Fibroblast of skin of back (primary cell): ENCODE data around the gene HCFC1.
"Not testable (repeated sequence)": the region's sequence is repeated elsewhere in the genome, so short reads cannot be mapped to it uniquely, and the experiment has no call there.

Experiments used
- DNase-seq: peaks from one replicate; pipeline ENCODE4 v3.0.0-alpha.2; 2013

The HCFC1 gene

DNA sequence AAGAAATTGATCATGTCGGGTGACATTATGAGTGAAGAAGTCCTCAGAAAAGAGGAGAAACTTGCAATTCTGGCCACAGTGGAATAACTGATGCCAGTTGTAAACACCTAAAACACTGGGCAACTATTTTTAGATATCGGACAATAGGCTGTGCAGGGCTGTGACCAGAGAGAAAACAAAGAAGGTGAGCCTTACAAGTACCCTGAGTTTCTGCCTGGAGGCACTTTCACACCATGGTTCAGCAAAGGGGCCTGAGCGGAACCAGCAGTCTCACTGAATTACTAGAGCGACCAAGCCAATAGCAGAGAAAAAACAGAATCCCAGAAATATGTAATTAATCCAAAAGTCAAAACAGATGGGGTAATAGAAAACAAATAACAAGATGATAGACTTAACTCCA is 36.9 kb upstream of the HCFC1 start:
- no peak for DNase-seq

DNA sequence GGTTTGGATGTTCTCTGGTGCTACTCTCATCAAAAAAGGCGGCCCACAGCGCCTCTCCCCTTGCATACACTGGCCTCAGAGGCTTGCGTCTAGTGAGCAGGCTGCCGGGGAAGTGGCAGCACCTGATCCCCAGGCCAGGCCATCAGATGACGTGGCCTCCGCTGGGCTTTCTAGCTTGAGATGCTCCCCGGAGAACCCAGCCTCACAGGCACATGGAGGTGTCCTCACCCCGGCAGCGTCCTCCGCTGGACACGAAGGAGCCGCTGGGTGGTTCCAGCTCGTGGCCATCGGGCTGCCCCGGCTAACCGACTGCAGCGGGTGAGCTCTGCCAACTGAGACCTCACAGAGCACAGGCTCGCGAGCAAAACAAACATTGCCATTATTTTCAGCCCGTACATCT is 35.3 kb upstream of the HCFC1 start:
- DNase-seq: no peak

DNA sequence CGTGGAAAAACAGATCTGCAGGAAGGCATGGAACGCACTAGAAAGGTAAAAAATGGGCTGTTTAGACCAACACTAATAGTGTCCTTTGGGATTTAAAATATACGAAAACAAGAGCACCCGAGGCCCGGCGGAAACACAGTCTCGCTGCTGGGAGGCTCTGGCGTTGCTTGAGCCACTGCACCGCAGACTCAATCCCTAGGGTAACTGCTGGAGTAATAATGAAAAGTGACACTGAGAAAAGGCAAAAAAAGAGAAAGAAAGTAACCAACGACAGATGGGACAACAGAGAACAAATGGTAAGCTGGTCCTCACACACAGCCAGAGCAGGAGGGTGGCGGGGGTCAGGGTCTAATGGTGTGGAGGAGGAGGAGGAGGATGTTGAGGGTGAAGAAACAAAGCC is 32.7 kb upstream of the HCFC1 start:
- no peak for DNase-seq

DNA sequence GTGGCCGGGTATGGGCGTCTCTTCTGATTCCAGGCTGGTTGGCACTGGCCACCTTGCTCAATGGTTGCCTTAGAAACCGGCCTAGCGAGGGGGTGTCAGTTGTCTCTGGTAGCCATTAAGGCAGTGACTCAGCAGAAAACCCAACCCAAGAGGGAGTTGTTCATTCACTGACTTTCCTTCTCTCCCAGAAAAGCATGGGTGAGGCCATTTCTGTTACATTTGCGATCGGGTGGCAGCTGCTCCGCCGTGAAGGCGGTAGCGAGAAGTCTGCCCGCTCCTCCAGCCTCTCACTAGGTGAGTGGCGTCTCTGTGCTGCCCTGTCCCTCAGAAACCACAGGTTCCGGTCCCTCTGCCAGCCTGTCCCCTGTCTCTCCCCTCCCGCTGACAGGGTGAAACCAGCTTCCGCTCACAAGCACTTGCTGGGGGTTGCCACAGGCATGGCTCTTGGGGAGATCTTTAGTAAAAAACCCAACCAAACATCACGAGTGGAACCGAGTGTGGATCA is 30.6 kb upstream of the HCFC1 start:
- peak; percentile 74 for DNase-seq

DNA sequence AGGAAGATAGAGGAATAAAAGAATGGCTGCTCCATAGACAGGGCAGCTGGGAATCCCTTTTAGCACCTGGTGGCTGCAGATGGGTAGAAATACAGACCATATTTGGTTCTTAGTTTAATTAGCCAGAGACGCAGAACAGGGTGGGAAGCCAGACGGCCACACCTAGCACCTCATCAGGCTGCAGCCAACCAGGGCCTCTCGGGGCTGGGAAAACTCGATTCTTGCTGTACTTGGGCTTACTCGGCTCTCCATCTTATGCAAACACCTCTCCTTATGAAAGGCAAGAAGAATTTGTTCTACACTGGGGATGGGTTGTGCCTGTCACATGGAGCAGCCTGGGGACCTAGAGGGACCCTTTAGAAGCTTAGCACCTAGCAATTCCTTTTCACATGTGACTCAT is 28.4 kb upstream of the HCFC1 start:
- DNase-seq: no peak

DNA sequence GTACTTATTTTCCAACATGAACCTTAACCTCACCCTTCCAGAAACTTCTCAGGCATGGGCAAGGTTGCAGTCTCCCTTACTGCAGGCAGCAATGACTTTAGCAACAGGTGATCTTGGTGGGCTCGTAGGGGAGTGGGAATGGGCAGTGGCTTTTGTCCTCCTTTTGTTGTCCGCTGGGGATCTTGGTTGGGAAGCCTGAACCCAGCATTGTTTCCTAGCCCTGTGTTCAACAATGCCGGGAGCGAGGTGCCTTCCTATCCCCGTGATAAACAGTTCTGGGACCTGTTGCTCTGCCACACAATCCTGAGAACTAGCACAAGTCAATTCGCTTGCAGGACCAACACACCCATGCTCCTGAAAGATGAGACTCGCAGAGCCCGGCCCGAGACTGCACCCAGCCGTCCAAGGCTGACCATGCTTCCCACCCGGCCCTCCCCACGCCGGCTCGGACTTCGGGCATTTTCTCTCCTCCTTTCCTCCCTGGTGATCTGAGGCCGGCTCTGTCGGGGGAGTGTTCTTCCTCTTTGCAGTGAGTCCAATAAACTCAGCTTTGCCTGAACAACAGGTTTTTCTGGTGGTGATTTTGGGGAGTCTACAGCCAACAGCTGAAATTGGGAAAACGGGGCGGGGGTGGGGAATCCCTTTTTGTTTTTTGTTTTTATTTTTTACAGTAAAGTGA is 27.9 kb upstream of the HCFC1 start:
- DNase-seq: no peak

DNA sequence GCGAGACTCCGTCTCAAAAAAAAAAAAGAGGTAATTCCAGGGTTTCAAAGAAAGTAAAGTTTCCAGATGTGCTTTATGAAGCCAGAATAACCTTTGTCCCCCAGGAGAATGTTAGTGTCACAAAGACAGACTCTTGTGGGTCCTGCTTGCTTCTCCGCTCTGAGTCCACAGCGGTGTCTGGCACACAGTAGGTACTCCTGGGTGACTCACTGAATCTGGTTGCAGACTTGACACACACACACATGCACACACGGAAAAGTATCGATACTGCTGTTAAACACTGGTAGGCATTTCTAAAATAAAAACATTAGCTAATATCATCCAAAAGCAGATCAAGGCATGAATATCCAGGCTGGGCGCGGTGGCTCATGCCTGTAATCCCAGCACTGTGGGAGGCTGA is 23.9 kb upstream of the HCFC1 start:
- no peak for DNase-seq

DNA sequence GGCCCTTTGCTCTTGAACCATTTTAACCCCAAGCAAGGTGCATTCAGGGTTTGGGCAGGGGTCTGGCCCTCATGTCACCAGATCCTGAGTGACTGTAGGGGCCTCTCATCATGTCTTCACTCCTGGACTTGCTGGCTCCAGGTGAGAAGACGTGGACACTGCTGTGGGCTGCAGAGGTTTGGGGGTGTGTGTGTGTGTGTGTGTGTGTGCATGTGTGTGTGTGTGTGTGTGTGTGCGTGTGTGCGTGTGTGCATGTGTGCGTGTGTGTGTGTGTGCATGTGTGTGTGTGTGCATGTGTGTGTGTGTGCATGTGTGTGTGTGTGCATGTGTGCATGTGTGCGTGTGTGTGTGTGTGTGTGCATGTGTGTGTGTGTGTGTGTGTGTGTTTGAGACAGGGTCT is 22.8 kb upstream of the HCFC1 start:
- not testable (repeated sequence) for DNase-seq

DNA sequence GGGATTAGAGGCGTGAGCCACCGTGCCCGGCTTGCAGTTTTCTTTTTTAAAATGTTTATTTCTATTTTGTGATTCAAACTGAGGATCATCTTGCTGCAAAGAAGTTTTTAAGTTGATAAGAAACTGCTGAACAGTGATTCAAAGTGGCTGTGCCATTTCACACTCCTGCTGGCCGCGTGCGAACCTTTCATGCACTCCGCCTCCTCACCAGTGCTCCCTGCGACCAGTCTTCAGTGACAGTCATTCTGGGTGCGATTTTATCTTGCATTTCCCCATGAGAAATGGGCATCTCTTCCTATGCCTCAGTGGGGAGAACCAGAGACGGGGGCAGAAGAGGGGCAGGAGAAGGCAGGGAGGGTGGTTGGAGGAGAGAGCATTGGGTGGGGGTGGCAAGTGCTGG is 22.4 kb upstream of the HCFC1 start:
- DNase-seq: no peak

DNA sequence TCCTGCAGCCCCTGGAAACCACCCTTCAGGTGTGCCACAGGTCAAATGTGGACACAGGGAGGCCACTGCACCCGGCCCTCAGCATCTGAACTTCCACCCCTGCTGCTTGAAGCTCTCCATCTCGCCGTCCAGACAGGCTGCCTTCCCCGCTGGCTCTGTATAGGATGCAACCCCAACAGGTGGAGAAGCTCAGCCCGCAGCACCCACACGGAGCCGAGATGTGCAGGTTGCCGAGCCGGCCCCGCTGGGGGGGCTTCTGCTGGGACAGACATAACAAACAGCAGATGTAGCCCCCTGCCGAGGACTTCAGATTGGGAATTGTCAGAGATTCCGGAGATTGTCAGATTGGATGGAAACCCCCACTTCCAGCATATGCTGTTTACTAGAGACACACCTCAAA is 21.5 kb upstream of the HCFC1 start:
- no peak for DNase-seq

DNA sequence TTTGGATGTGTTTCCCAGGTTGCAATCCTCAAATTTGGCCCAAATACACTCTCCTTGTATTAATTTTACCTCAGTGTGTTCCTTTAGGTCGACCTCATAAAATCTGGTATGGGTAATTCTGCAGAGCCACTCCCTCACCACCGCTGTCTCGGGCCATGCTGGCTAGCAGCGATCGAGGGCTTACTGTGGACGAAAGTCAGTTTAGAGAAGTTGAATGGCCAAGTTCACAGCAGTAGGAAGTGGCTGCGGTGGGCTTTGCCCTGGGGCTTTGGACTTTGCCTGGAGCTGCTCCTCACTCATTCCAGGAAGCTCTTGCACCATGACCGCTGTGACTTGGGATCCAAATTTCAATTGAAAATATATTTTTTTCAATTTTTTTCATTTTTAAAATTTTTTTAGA is 20.6 kb upstream of the HCFC1 start:
- no peak for DNase-seq

DNA sequence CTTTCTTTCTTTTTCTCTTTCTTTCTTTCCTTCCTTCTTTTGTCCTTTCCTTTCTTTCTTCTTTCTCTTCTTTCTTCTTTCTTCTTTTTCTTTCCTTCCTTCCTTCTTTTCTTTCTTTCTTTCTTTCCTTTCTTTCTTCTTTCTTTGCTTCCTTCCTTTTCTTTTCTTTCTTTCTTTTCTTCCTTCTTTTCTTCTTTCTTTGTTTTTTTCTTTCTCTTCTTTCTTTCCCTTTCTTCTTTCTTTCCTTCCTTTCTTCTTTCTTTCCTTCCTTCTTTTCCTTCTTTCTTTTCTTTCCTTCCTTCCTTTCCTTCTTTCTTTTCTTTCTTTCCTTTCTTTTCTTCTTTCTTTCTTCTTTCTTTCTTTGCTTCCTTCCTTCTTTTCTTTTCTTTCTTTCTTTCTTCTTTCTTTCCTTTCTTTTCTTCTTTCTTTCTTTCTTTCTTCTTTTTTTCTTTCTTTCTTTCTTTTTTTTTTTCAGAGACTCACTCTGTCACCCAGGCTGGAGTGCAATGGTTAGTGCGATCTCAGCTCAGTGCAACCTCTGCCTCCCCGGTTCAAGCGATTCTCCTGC is 19.5 kb upstream of the HCFC1 start:
- DNase-seq: no peak

DNA sequence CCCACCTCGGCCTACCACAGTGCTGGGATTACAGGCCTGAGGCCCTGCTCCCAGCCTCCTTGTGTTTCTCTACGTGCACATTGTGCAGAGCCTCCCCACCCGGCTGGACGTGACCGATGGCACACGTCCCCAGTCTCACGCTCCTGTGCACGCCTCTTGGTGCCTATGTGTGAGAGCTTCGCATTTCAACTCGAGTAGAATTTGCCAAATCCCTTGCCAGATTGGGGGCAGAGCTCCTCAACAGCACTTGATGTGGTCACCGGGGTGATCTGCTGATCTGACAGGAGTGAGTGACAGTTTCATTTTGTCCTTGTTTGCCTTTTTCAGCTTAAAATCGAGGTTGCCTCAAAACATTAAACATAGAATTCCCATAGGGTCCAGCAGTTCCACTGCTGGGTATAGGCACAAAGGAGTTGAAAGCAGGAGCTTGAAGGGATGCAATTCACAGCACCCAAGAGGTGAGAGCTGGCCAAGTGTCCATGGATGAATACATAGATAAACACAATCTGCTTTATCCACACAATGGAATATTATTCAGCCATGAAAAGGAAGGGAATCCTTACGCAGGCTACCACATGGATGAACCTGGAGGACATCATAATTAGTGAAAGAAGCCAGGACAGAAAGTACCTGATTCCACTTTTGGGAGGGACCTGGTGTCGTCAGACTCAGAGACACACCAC is 18.5 kb upstream of the HCFC1 start:
- no peak for DNase-seq

DNA sequence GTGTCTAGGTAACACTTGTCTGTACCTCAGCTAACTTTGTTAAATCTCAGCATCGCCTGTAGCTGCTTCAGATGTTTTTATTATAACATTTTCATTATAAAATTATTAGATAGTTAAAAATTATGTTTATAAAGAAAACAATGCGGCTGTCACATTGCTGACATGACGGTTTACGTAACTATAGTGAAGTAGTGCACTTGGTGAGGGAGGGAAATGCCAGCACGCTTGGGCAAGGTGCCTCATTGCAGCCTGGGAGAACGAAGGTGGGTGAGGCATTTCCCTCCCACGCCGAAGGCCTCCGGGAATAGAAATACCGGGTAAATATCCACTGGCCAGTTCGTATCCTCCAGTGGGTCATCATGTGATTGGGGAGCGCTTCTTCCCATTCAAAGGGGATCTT is 16.9 kb upstream of the HCFC1 start:
- DNase-seq: no peak

DNA sequence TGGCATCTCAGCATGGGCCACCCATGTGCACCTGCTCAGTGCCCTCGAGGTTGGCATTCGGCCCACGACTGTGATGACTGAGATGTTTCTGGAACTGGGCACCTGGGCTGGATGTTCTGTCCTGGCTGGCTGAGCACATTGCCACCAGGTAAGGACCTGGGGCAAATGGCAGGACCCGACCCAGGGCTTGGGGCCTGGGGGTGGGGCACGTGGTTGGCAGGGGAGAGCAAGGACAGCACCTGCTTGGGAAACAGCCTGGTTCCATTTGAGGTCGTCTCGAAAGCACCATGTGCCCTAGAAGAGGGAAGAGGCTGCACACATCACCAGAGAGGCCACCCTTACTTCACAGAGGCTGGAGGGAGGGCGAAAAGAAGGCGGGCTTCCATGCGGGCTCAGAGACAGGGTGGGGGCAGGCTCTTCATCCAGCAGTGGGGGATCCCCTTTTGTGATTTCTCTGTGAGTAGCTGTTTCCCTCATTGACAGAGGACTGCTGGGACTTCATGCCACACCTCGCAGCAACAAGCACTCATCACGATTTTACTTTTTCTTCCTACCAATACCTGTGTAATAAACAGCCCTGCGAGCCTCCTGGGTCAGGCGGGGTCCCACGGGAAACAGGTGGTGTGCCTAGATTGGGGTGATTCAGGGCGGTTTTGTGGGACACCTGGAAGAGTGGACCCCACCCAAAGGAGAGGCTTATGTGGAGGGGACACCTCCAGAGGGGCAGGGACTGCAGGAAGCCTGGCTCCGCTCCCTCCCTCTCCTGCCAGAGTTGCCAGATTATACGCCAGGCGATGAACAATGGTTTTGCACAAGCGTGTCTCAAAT is 12.9 kb upstream of the HCFC1 start:
- no peak for DNase-seq

DNA sequence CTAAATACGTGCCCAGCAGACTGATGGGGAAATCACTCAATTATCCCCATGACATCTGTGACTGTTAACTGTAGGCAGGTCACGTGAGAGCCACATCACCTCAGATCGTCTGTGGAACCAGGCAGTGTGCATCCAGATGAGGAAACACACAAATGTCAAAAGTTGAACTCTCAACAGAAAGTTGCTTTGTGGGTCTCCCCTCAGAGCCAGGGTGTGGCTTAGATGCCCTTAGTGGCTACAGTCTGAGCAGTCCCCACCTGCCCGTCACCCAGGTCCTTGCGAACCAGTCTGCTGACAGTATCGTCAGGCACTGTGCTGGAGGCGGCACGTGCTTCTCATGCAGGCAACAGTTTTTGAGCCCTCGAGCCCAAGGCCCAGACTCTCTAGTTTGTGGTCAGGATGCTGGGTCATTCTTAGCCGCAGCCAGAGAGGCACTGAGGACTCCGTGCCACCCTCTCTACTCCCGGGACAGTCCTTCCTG is 11.7 kb upstream of the HCFC1 start:
- DNase-seq: no peak

DNA sequence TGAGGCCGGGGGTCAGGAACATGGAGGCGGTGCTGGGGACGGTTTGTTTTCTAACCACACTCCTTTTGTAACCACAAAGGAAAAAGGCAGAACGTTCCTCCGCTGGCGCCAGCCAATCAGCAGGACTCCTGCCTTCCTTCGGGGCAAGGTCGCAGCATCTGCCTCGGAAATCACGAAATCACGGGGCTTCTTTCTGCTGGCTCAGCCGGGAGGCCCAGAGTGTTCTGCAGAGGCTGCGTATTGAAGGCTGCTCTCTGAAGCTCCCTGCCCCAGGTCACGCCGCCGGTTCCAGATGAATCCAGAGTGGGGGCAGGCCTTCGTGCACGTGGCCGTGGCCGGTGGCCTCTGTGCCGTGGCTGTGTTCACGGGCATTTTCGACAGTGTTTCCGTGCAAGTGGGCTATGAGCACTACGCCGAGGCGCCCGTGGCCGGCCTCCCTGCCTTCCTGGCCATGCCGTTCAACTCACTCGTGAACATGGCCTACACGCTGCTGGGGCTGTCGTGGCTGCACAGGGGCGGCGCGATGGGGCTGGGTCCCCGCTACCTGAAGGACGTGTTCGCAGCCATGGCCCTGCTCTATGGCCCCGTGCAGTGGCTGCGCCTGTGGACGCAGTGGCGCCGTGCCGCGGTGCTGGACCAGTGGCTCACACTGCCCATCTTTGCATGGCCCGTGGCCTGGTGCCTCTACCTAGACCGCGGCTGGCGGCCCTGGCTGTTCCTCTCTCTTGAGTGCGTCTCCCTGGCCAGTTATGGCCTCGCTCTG is 10.3 kb upstream of the HCFC1 start:
- no peak for DNase-seq

DNA sequence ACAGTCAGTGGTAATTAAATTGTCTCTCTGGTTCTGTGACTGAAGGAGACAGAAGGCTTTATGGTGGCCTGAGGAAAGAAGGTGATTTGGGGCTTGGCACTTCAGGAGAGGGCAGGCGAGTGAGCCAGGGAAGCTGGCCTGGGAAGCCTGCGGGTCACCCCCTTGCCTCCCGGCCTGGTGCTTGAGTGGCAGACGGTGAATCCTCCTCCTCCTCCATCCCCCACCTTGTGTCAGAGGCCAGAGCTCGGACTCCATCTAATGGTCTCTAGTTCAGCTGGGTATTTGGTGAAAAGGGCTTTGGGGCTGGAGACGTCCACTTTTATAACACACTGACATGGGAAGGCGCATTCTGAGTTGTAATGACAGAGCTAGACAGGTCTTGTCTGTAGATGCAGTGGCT is 9.6 kb upstream of the HCFC1 start:
- DNase-seq: no peak

DNA sequence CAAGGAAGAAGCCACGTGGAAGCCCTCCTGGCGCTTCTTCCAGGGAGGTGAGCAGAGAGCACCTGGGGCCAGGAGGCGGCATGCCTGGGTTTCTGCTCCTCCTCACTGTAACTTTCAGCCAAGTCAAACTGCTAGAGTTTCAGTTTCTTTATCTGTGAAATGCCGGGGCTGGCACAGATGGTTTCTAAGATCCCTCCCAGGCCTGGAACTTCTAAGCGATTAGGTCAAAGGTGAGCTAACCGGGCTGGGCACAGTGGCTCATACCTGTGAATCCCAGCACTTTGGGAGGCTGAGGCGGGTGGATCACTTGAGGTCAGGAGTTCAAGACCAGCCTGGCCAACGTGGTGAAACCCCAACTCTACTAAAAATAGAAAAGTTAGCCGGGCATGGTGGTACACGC is 8.8 kb upstream of the HCFC1 start:
- not testable (repeated sequence) for DNase-seq

DNA sequence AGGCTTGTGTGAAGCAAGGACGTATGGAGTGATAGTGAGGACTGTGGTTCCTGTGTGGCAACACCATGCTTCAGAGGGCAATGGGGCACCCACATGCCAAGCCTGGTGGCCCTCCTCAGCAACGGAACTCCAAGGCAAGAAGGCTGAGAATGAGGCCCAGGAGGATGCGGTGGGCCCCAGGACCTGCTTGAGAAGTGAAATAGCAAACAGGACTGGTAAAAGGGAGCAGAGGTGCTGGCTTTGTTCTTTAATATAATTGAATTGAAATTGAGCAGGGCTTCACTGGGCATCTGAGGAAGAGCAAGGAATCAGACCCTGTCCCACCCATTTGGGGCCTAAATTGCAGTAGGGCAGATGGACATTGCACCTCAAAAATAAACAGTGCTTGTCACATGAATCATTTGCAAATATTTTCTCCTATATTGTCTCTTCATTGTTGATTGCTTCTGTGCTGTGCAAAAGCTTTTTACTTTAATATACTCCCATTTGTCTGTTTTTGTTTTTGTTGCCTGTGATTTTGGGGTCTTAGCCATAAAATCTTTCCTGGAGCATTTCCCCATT is 3.2 kb upstream of the HCFC1 start:
- DNase-seq: no peak

DNA sequence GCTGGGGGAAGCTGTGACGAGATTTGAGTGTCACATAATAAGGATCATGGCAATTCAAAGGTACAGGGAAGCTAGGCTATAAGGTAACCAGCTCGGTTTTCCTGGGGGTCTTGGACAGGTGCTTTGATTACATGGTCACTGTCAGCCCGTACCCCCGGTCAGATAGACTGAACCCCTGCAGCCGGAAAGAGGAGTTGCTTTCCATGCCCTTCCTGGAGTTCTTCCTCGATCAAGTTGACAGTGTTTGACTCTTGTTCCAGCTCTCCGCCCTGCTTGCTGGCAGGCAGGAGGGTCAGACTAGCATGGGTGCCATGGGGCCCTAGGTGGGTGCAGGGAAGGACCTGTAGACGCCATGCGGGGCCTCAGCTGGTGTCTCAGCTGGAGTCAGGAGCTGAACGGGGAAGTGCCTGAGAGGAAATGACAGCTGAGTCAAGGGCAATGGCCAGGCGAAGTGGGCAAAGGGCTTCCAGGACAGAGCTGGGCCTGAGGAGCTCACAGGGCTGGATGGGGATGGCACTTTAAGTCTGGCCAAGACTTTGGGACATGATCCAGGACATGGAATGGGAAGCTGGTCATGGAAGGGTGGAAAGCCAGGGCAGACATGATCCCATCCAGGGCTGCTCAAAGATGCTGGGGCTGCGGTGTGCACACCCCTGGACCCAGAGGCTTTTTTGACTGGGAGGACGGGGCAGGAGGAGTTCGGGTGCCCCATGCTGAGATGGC is 2.5 kb upstream of the HCFC1 start:
- no peak for DNase-seq
